ENCODE results near the gene SLC10A7.

Gene SLC10A7

DNA sequence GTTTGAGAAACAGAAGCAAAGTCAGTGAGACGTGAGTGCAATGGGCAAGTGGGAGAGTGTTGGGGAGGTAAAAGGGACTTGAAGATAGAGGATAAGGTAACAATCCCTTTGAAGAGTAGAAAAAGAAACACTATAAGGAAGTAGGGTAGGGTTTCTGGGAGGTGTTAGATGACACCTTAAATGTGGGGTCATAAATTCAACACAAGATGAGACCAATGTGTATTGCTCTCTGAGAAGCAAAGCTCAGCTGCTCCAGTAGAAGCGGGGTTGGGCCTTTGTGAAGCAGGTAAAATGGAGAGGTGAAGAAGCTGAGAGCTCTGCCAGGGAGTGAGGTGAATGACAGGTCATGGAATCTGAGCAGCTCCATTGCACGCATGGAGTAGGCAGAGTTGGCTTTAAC lies 222.1 kb downstream of the SLC10A7 start:
- no peak for DNase-seq (ENCODE audit: low read depth, low spot score)
- Histone ChIP-seq H3K27me3 (ENCODE audit: insufficient read depth, insufficient read length) (no peaks in the 10 kb centered on the region), H3K9ac (ENCODE audit: insufficient read length, low read depth) (no peak overlapping the region), H3K9me3 (ENCODE audit: insufficient read depth, low read length) (0 out of 2 replicates have a peak, but pooled peaks cover 5% of the 10 kb centered on the region), H3K36me3 (ENCODE audit: insufficient read depth, insufficient read length, low read length) (no peaks in the 10 kb centered on the region), H3K4me1 (ENCODE audit: insufficient read depth, insufficient read length) (no peaks in the 10 kb centered on the region), H3K4me3 (ENCODE audit: insufficient read length, low read depth) (no peak overlapping the region)
- TF ChIP-seq ZNF274 (IDR thresholded peaks at IDR 0.05; ENCODE audit: low read depth, low read length): no peak
- TF ChIP-seq YY1 (IDR thresholded peaks at IDR 0.05; ENCODE audit: insufficient read depth, insufficient read length): no peak
- TF ChIP-seq SUZ12 (IDR thresholded peaks at IDR 0.05; ENCODE audit: extremely low read depth, insufficient read depth, insufficient read length): no peak

- H3K4me1 ChIP-seq (ENCODE audit: insufficient read depth, insufficient read length): no peaks in the 10 kb centered on the region
- no peak for DNase-seq (ENCODE audit: low read depth, low spot score)
- TF ChIP-seq YY1 (IDR thresholded peaks at IDR 0.05; ENCODE audit: insufficient read depth, insufficient read length) (no peak), SUZ12 (IDR thresholded peaks at IDR 0.05; ENCODE audit: extremely low read depth, insufficient read depth, insufficient read length) (no peak), ZNF274 (IDR thresholded peaks at IDR 0.05; ENCODE audit: low read depth, low read length) (no peak)
- no peak overlapping the region for H3K4me3 ChIP-seq (ENCODE audit: insufficient read length, low read depth)
- no peaks in the 10 kb centered on the region for H3K36me3 ChIP-seq (ENCODE audit: insufficient read depth, insufficient read length, low read length)
- no peaks in the 10 kb centered on the region for H3K9me3 ChIP-seq (ENCODE audit: insufficient read depth, low read length)
- no peaks in the 10 kb centered on the region for H3K27me3 ChIP-seq (ENCODE audit: insufficient read depth, insufficient read length)
- no peak overlapping the region for H3K9ac ChIP-seq (ENCODE audit: insufficient read length, low read depth)
Observed at GRCh38 chr4:146294776-146295175, 227.0 kb downstream of the SLC10A7 start.

DNA sequence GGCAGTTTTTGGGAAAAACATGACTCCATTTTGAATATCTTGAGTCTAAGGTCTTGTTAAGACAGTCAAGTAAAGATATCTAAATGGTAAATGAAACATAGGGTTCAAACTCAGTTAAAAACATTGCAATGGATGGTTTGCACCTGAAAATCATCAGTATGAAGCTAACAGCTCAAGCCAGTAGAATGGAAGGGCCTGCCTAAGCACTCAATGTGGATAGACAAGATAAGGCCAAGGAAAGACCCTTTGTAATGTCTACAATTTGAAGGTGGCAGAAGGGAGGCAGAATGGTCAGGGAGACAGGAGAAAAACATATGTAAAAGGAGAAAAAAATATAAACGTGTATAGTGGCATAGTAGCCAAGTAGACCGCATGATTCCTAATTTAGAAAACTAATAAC lies 229.2 kb downstream of the SLC10A7 start:
- TF ChIP-seq YY1 (IDR thresholded peaks at IDR 0.05; ENCODE audit: insufficient read depth, insufficient read length) (no peak), SUZ12 (IDR thresholded peaks at IDR 0.05; ENCODE audit: extremely low read depth, insufficient read depth, insufficient read length) (no peak), ZNF274 (IDR thresholded peaks at IDR 0.05; ENCODE audit: low read depth, low read length) (no peak)

GRCh38 chr4:146291313-146291712 lies 230.4 kb downstream of the SLC10A7 start:
- H3K36me3 ChIP-seq (ENCODE audit: insufficient read depth, insufficient read length, low read length): no peaks in the 10 kb centered on the region
- no peak for DNase-seq (ENCODE audit: low read depth, low spot score)
- H3K27me3 ChIP-seq (ENCODE audit: insufficient read depth, insufficient read length): no peaks in the 10 kb centered on the region
- H3K4me1 ChIP-seq (ENCODE audit: insufficient read depth, insufficient read length): no peaks in the 10 kb centered on the region
- H3K9ac ChIP-seq (ENCODE audit: insufficient read length, low read depth): no peak overlapping the region
- H3K4me3 ChIP-seq (ENCODE audit: insufficient read length, low read depth): no peak overlapping the region
- H3K9me3 ChIP-seq (ENCODE audit: insufficient read depth, low read length): no peaks in the 10 kb centered on the region
- TF ChIP-seq YY1 (IDR thresholded peaks at IDR 0.05; ENCODE audit: insufficient read depth, insufficient read length) (no peak), ZNF274 (IDR thresholded peaks at IDR 0.05; ENCODE audit: low read depth, low read length) (no peak), SUZ12 (IDR thresholded peaks at IDR 0.05; ENCODE audit: extremely low read depth, insufficient read depth, insufficient read length) (no peak)

More for the DNA sequence above, 229.2 kb downstream of the SLC10A7 start:
- no peaks in the 10 kb centered on the region for H3K36me3 ChIP-seq (ENCODE audit: insufficient read depth, insufficient read length, low read length)
- no peaks in the 10 kb centered on the region for H3K4me1 ChIP-seq (ENCODE audit: insufficient read depth, insufficient read length)
- no peaks in the 10 kb centered on the region for H3K9me3 ChIP-seq (ENCODE audit: insufficient read depth, low read length)
- no peak for DNase-seq (ENCODE audit: low read depth, low spot score)
- H3K27me3 ChIP-seq (ENCODE audit: insufficient read depth, insufficient read length): no peaks in the 10 kb centered on the region
- no peak overlapping the region for H3K4me3 ChIP-seq (ENCODE audit: insufficient read length, low read depth)
- H3K9ac ChIP-seq (ENCODE audit: insufficient read length, low read depth): no peak overlapping the region

GRCh38 chr4:146288193-146288592 lies 233.5 kb downstream of the SLC10A7 start:
- H3K9ac ChIP-seq (ENCODE audit: insufficient read length, low read depth): no peak overlapping the region
- no peak for DNase-seq (ENCODE audit: low read depth, low spot score)
- no peaks in the 10 kb centered on the region for H3K36me3 ChIP-seq (ENCODE audit: insufficient read depth, insufficient read length, low read length)
- TF ChIP-seq SUZ12 (IDR thresholded peaks at IDR 0.05; ENCODE audit: extremely low read depth, insufficient read depth, insufficient read length): no peak
- no peak for TF ChIP-seq YY1 (IDR thresholded peaks at IDR 0.05; ENCODE audit: insufficient read depth, insufficient read length)
- TF ChIP-seq ZNF274 (IDR thresholded peaks at IDR 0.05; ENCODE audit: low read depth, low read length): no peak
- no peak overlapping the region for H3K4me3 ChIP-seq (ENCODE audit: insufficient read length, low read depth)
- no peaks in the 10 kb centered on the region for H3K9me3 ChIP-seq (ENCODE audit: insufficient read depth, low read length)
- H3K4me1 ChIP-seq (ENCODE audit: insufficient read depth, insufficient read length): no peaks in the 10 kb centered on the region
- H3K27me3 ChIP-seq (ENCODE audit: insufficient read depth, insufficient read length): no peaks in the 10 kb centered on the region

DNA sequence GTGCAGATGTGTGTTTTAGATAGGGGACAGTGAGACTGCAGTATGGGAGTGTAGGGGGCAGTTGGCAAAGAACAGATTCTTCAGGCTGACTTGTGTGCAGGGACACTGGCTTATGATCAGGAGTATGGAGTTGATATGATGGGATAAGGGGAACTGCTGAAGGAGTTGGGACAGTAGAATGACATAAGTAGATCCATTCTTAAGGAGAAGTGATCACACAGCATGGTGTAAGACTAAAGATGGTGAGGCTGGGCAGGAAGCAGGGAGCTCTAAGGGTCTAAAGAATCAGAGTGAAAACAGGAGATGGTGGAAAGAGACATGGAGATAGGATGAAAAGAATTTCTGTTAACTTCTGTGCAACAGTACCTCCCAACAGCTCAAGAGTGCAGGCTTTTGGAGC lies 236.7 kb downstream of the SLC10A7 start:
- Histone ChIP-seq H3K9ac (ENCODE audit: insufficient read length, low read depth) (no peak overlapping the region), H3K4me3 (ENCODE audit: insufficient read length, low read depth) (no peak overlapping the region), H3K4me1 (ENCODE audit: insufficient read depth, insufficient read length) (no peaks in the 10 kb centered on the region), H3K9me3 (ENCODE audit: insufficient read depth, low read length) (no peaks in the 10 kb centered on the region), H3K36me3 (ENCODE audit: insufficient read depth, insufficient read length, low read length) (no peaks in the 10 kb centered on the region), H3K27me3 (ENCODE audit: insufficient read depth, insufficient read length) (no peaks in the 10 kb centered on the region)
- DNase-seq (ENCODE audit: low read depth, low spot score): no peak
- TF ChIP-seq SUZ12 (IDR thresholded peaks at IDR 0.05; ENCODE audit: extremely low read depth, insufficient read depth, insufficient read length): no peak
- TF ChIP-seq YY1 (IDR thresholded peaks at IDR 0.05; ENCODE audit: insufficient read depth, insufficient read length): no peak
- no peak for TF ChIP-seq ZNF274 (IDR thresholded peaks at IDR 0.05; ENCODE audit: low read depth, low read length)

- Histone ChIP-seq H3K9me3 (ENCODE audit: insufficient read depth, low read length) (no peaks in the 10 kb centered on the region), H3K4me1 (ENCODE audit: insufficient read depth, insufficient read length) (no peaks in the 10 kb centered on the region), H3K9ac (ENCODE audit: insufficient read length, low read depth) (no peak overlapping the region), H3K27me3 (ENCODE audit: insufficient read depth, insufficient read length) (no peaks in the 10 kb centered on the region), H3K36me3 (ENCODE audit: insufficient read depth, insufficient read length, low read length) (no peaks in the 10 kb centered on the region), H3K4me3 (ENCODE audit: insufficient read length, low read depth) (no peak overlapping the region)
- no peak for DNase-seq (ENCODE audit: low read depth, low spot score)
- TF ChIP-seq SUZ12 (IDR thresholded peaks at IDR 0.05; ENCODE audit: extremely low read depth, insufficient read depth, insufficient read length): no peak
- no peak for TF ChIP-seq YY1 (IDR thresholded peaks at IDR 0.05; ENCODE audit: insufficient read depth, insufficient read length)
- no peak for TF ChIP-seq ZNF274 (IDR thresholded peaks at IDR 0.05; ENCODE audit: low read depth, low read length)
Observed at GRCh38 chr4:146283758-146284651, 237.7 kb downstream of the SLC10A7 start.
